ENCODE measurements around the gene CPSF6. TPM values are rescaled to one million over a fixed set of nuclear protein-coding genes. Genes with fewer than 3 reads are reported as not detected.

CPSF6 gene
- total RNA-seq, 1 experiment from 2014 or later = 88.4 TPM

DNA sequence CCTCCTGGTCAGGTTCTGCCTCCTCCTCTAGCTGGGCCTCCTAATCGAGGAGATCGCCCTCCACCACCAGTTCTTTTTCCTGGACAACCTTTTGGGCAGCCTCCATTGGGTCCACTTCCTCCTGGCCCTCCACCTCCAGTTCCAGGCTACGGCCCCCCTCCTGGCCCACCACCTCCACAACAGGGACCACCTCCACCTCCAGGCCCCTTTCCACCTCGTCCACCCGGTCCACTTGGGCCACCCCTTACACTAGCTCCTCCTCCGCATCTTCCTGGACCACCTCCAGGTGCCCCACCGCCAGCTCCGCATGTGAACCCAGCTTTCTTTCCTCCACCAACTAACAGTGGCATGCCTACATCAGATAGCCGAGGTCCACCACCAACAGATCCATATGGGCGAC, 19.3 kb downstream of the CPSF6 start:
- TF ChIP-seq CEBPB (IDR thresholded peaks at IDR 0.05; ENCODE audit: low read depth) = no peak
- TF ChIP-seq, protein P1, sequence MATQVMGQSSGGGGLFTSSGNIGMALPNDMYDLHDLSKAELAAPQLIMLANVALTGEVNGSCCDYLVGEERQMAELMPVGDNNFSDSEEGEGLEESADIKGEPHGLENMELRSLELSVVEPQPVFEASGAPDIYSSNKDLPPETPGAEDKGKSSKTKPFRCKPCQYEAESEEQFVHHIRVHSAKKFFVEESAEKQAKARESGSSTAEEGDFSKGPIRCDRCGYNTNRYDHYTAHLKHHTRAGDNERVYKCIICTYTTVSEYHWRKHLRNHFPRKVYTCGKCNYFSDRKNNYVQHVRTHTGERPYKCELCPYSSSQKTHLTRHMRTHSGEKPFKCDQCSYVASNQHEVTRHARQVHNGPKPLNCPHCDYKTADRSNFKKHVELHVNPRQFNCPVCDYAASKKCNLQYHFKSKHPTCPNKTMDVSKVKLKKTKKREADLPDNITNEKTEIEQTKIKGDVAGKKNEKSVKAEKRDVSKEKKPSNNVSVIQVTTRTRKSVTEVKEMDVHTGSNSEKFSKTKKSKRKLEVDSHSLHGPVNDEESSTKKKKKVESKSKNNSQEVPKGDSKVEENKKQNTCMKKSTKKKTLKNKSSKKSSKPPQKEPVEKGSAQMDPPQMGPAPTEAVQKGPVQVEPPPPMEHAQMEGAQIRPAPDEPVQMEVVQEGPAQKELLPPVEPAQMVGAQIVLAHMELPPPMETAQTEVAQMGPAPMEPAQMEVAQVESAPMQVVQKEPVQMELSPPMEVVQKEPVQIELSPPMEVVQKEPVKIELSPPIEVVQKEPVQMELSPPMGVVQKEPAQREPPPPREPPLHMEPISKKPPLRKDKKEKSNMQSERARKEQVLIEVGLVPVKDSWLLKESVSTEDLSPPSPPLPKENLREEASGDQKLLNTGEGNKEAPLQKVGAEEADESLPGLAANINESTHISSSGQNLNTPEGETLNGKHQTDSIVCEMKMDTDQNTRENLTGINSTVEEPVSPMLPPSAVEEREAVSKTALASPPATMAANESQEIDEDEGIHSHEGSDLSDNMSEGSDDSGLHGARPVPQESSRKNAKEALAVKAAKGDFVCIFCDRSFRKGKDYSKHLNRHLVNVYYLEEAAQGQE (IDR thresholded peaks at IDR 0.05; ENCODE audit: low read depth) = no peak
- TF ChIP-seq ELF1 (IDR thresholded peaks at IDR 0.05; ENCODE audit: borderline replicate concordance, low read depth) = no peak
- no peaks in the 10 kb centered on the region for H3K27me3 ChIP-seq (ENCODE audit: insufficient read depth, low read length)
- peaks cover 14% of the 10 kb centered on the region; the same call in 1 of the 2 replicates for H4K20me1 ChIP-seq (ENCODE audit: insufficient read depth)
- BruUV-seq (replicated peaks) = no TSS peak
- no peak for DNase-seq (ENCODE audit: low read depth, low spot score)
- peaks cover 97% of the 10 kb centered on the region for H3K79me2 ChIP-seq (ENCODE audit: insufficient read depth, low read length)
- no peaks in the 10 kb centered on the region for H3K4me1 ChIP-seq (ENCODE audit: control insufficient read depth in 1 of 2, insufficient read depth in 2 of 2, low read length in 2 of 2)
- no peak overlapping the region for H3K27ac ChIP-seq (ENCODE audit: low read depth, low read length)
- H2AFZ ChIP-seq (ENCODE audit: low read depth, low read length, poor library complexity, severe bottlenecking) = no peak overlapping the region
- no peaks in the 10 kb centered on the region for H3K9me3 ChIP-seq (ENCODE audit: control insufficient read depth in 1 of 2, insufficient read depth in 1 of 2, low read depth in 1 of 2, low read length in 2 of 2)
- no peak overlapping the region for H3K4me2 ChIP-seq (ENCODE audit: low read length)
- no peak overlapping the region for H3K9ac ChIP-seq (ENCODE audit: low read length)
- ChIA-PET RAD21 (ENCODE audit: low non-redundant PET in 1 of 2, low total read pairs in 2 of 2, uncharacterized antibody in 2 of 2, unreplicated experiment in 2 of 2) (no interaction called here), CTCF (no interaction called here), POLR2A (no interaction called here)
- peaks cover 75 to 79% of the 10 kb centered on the region in 2 experiments for H3K36me3 ChIP-seq (ENCODE audit: control insufficient read depth in 1 of 2, insufficient read depth in 2 of 2, low read length in 2 of 2)
- no peak overlapping the region for H3K4me3 ChIP-seq (replicated peaks in 1 of 2; ENCODE audit: low read depth in 1 of 2, low read length in 2 of 2)
- H3K9me2 ChIP-seq (ENCODE audit: insufficient read depth) = no peaks in the 10 kb centered on the region
- ATAC-seq = no peak
- intact Hi-C loops (cut with micrococcal nuclease) = no loop called here

DNA sequence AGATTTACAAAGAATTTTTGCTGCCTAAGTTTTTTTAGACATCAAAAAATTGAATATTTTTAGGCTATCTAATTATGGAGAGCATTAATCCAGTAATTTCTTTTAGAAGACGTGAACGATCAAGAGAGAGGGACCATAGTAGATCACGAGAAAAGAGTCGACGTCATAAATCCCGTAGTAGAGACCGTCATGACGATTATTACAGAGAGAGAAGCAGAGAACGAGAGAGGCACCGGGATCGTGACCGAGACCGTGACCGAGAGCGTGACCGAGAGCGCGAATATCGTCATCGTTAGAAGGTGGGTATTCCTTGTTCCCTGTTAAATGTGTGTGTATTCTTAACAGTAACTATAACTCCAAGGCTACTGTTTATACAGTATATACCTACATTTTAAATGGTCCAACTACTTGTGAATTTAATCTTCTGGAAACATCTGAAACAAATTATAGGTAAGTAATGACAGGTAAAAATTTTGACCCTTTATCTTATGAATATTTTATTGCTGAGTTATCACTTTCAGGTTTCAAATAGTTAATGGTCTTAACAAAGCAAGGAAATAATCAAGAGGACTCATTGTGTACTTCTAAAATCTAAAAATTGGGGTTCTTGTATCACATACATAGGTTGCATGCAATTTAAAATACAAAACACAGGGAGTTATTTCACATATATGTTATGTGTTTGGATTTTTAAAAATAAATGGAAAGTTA, 23.1 kb downstream of the CPSF6 start:
- Histone ChIP-seq H4K20me1 (ENCODE audit: insufficient read depth) (peaks cover 3% of the 10 kb centered on the region; the same call in 1 of the 2 replicates), H3K27ac (ENCODE audit: low read depth, low read length) (no peak overlapping the region), H3K36me3 (ENCODE audit: control insufficient read depth in 1 of 2, insufficient read depth in 2 of 2, low read length in 2 of 2) (peaks cover 71% of the 10 kb centered on the region in 2 experiments), H3K9ac (ENCODE audit: low read length) (no peak overlapping the region), H3K4me3 (replicated peaks in 1 of 2; ENCODE audit: low read depth in 1 of 2, low read length in 2 of 2) (no peak overlapping the region), H3K79me2 (ENCODE audit: insufficient read depth, low read length) (peaks cover 95% of the 10 kb centered on the region), H3K4me2 (ENCODE audit: low read length) (no peak overlapping the region), H3K9me3 (ENCODE audit: control insufficient read depth in 1 of 2, insufficient read depth in 1 of 2, low read depth in 1 of 2, low read length in 2 of 2) (no peaks in the 10 kb centered on the region), H3K4me1 (ENCODE audit: control insufficient read depth in 1 of 2, insufficient read depth in 2 of 2, low read length in 2 of 2) (no peaks in the 10 kb centered on the region), H2AFZ (ENCODE audit: low read depth, low read length, poor library complexity, severe bottlenecking) (no peak overlapping the region), H3K27me3 (ENCODE audit: insufficient read depth, low read length) (no peaks in the 10 kb centered on the region), H3K9me2 (ENCODE audit: insufficient read depth) (no peaks in the 10 kb centered on the region)
- TF ChIP-seq RAD21 (IDR thresholded peaks at IDR 0.05; ENCODE audit: low read depth) = no peak
- RAD21 ChIA-PET (ENCODE audit: low non-redundant PET in 1 of 2, low total read pairs in 2 of 2, uncharacterized antibody in 2 of 2, unreplicated experiment in 2 of 2) = no interaction called here
- BruUV-seq (replicated peaks) = no TSS peak
- intact Hi-C loops (cut with micrococcal nuclease) = no loop called here
- ATAC-seq (no peak), DNase-seq (ENCODE audit: low read depth, low spot score) (no peak)
- POLR2A ChIA-PET = no interaction called here
- CTCF ChIA-PET = no interaction called here
